ENCODE data around the gene TBC1D30.

- TF ChIP-seq, protein P1, sequence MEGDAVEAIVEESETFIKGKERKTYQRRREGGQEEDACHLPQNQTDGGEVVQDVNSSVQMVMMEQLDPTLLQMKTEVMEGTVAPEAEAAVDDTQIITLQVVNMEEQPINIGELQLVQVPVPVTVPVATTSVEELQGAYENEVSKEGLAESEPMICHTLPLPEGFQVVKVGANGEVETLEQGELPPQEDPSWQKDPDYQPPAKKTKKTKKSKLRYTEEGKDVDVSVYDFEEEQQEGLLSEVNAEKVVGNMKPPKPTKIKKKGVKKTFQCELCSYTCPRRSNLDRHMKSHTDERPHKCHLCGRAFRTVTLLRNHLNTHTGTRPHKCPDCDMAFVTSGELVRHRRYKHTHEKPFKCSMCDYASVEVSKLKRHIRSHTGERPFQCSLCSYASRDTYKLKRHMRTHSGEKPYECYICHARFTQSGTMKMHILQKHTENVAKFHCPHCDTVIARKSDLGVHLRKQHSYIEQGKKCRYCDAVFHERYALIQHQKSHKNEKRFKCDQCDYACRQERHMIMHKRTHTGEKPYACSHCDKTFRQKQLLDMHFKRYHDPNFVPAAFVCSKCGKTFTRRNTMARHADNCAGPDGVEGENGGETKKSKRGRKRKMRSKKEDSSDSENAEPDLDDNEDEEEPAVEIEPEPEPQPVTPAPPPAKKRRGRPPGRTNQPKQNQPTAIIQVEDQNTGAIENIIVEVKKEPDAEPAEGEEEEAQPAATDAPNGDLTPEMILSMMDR (IDR thresholded peaks at IDR 0.05; ENCODE audit: low read depth, low read length, missing input control): no peak
- TF ChIP-seq REST (IDR thresholded peaks at IDR 0.05) (no peak), RAD21 (IDR thresholded peaks at IDR 0.05) (no peak), EGR1 (IDR thresholded peaks at IDR 0.05; ENCODE audit: low read depth in 2 of 2) (no peak)
Measured at GRCh38 chr12:64893961-64894360, 69.5 kb downstream of the TBC1D30 start.
